Fibroblast of lung (primary cell): Measurements from ENCODE around the gene NEK2. TPM values are rescaled to one million over a fixed set of nuclear protein-coding genes. Genes with fewer than 3 reads are reported as not detected.

Experiments
- DNase-seq, 2 donors: peaks; one replicate each; pipeline versions ENCODE4 v3.0.0 to v3.0.0-alpha.2; 2010; ENCODE audit warnings: low read depth in 2 of 2
- H2AFZ ChIP-seq: 2 replicates; pipeline ENCODE4 v1.5.1; 2012; ENCODE audit warnings: low read length, control low read depth, inconsistent platforms
- H3K27ac ChIP-seq: 2 replicates; pipeline ENCODE4 v1.5.1; 2011; ENCODE audit warnings: low read length, control low read depth; ENCODE audit not compliant: insufficient read depth
- H3K27me3 ChIP-seq: 2 replicates; pipeline ENCODE4 v1.5.1; 2011; ENCODE audit warnings: mild to moderate bottlenecking, low read length; ENCODE audit not compliant: control insufficient read depth, insufficient read depth
- H3K36me3 ChIP-seq: 2 replicates; pipeline ENCODE4 v1.5.1; 2011; ENCODE audit warnings: low read length; ENCODE audit not compliant: control insufficient read depth, insufficient read depth
- H3K4me1 ChIP-seq: 2 replicates; pipeline ENCODE4 v1.5.1; 2011; ENCODE audit warnings: low read length; ENCODE audit not compliant: control insufficient read depth, insufficient read depth; ENCODE audit errors: extremely low read depth
- H3K4me2 ChIP-seq: 2 replicates; pipeline ENCODE4 v1.5.1; 2011; ENCODE audit warnings: low read length, control low read depth; ENCODE audit not compliant: insufficient read depth; ENCODE audit errors: extremely low read depth
- H3K4me3 ChIP-seq, 4 experiments: fragments of 200-600 bp in 1 of 4; sonication (generic) in 1 of 4; replicated peaks in 1 of 4; 2 replicates each; pipeline ENCODE4 v1.5.1; 2011 to 2016; ENCODE audit warnings: low read length in 4 of 4, low read depth in 3 of 4, mild to moderate bottlenecking in 3 of 4, control low read depth in 2 of 4, inconsistent platforms in 1 of 4, mixed read lengths in 1 of 4; ENCODE audit not compliant: insufficient read depth in 1 of 4; ENCODE audit errors: control extremely low read depth in 1 of 4
- H3K79me2 ChIP-seq: 2 replicates; pipeline ENCODE4 v1.5.1; 2012; ENCODE audit warnings: mild to moderate bottlenecking, low read length, inconsistent platforms; ENCODE audit not compliant: control insufficient read depth, insufficient read depth
- H3K9ac ChIP-seq: 2 replicates; pipeline ENCODE4 v1.5.1; 2011; ENCODE audit warnings: mild to moderate bottlenecking, low read length, control low read depth; ENCODE audit not compliant: insufficient read depth
- H3K9me3 ChIP-seq: 2 replicates; pipeline ENCODE4 v1.5.1; 2012; ENCODE audit warnings: low read depth, low read length; ENCODE audit not compliant: control insufficient read depth, insufficient read depth
- H4K20me1 ChIP-seq: 2 replicates; pipeline ENCODE4 v1.5.1; 2011; ENCODE audit warnings: low read length; ENCODE audit not compliant: control insufficient read depth, insufficient read depth; ENCODE audit errors: extremely low read depth
- EZH2 ChIP-seq: IDR thresholded peaks from 2 replicates; pipeline ENCODE4 v1.5.1; 2012; ENCODE audit warnings: low read length, control low read depth, mild to moderate bottlenecking; ENCODE audit errors: missing control alignments
- polyA plus RNA-seq, 2 donors: library from polyadenylated mRNA; depleted of rRNA in 1 of 2; stranded (reverse) in 1 of 2; unstranded in 1 of 2; fragments of >200 nt; gene quantifications; 2 replicates each; pipeline ENCODE4 v1.2.1, GENCODE V29; 2011 to 2012; ENCODE audit warnings: missing spikeins in 1 of 2
- total RNA-seq: library from RNA; depleted of rRNA; stranded (reverse); fragments of >200 nt; gene quantifications from 2 replicates; pipeline ENCODE4 v1.2.1, GENCODE V29; 2014
- TF ChIP-seq, protein P1 (sequence below), 2 donors: IDR thresholded peaks in 1 of 2; conservative IDR thresholded peaks in 1 of 2; 1 replicate in 1 of 2; 2 replicates in 1 of 2; pipeline ENCODE4 v1.5.1; 2011 to 2012; ENCODE audit warnings: low read length in 2 of 2, control low read depth in 1 of 2, inconsistent platforms in 1 of 2, low read depth in 1 of 2, mild to moderate bottlenecking in 1 of 2

Gene NEK2
- total and polyA plus RNA-seq, 2 donors (not counting 1 experiment from before 2014, with no cell fraction given) = 6.8 to 12.7 TPM

DNA sequence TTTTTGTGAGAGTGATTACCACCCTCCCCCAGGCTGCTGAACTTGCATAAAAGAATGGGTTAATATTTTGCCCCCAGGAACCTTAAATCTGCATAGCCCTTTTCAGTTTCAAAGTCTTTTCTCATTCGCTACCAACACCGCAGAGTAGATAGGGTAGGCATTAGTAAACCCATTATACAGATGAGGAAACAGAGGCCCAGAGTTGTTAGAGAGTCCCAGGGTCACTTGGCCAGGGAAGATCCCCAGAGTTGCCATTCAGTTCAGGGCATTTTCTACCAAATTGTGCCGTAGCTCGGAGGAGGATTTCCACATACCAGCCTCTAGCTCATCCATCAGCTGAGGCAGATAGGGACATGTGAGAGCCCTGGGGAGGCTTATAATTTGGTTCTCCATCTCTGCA lies 40.5 kb downstream of the NEK2 start:
- no peaks in the 10 kb centered on the region for H3K9me3 ChIP-seq
- no peaks in the 10 kb centered on the region for H3K27me3 ChIP-seq
- H3K36me3 ChIP-seq = no peaks in the 10 kb centered on the region
- H3K27ac ChIP-seq = no peak overlapping the region
- no peak for DNase-seq
- no peak overlapping the region for H3K4me2 ChIP-seq
- no peak overlapping the region for H3K9ac ChIP-seq
- no peak for TF ChIP-seq EZH2
- TF ChIP-seq, protein P1, sequence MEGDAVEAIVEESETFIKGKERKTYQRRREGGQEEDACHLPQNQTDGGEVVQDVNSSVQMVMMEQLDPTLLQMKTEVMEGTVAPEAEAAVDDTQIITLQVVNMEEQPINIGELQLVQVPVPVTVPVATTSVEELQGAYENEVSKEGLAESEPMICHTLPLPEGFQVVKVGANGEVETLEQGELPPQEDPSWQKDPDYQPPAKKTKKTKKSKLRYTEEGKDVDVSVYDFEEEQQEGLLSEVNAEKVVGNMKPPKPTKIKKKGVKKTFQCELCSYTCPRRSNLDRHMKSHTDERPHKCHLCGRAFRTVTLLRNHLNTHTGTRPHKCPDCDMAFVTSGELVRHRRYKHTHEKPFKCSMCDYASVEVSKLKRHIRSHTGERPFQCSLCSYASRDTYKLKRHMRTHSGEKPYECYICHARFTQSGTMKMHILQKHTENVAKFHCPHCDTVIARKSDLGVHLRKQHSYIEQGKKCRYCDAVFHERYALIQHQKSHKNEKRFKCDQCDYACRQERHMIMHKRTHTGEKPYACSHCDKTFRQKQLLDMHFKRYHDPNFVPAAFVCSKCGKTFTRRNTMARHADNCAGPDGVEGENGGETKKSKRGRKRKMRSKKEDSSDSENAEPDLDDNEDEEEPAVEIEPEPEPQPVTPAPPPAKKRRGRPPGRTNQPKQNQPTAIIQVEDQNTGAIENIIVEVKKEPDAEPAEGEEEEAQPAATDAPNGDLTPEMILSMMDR (conservative IDR thresholded peaks at IDR 0.05 in 1 of 2, IDR thresholded peaks at IDR 0.05 in 1 of 2; ENCODE audit: low read depth in 1 of 2, low read length in 2 of 2) = no peak
- no peaks in the 10 kb centered on the region for H4K20me1 ChIP-seq
- no peaks in the 10 kb centered on the region for H3K79me2 ChIP-seq
- no peak overlapping the region for H2AFZ ChIP-seq
- H3K4me3 ChIP-seq = no peak overlapping the region
- peaks cover 11% of the 10 kb centered on the region for H3K4me1 ChIP-seq

DNA sequence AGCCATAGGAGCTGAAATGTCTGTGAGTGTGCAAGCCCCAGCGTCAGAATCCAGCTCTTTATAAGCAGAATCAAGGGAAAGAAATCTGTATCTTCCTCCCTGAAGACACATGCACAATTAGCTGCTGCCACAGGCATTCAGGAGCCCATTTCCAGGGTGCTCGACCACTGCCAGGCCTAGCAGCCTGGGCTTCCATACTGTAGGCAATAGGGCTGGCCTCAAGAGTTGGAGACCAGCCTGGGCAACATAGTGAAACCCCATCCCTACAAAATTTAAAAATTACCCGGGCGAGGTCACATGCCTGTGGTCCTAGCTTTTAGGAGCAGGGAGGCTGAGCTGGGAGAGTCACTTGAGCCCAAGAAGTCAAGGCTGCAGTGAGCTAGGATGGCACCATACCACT lies 41.0 kb downstream of the NEK2 start:
- Histone ChIP-seq H3K4me3 (no peak overlapping the region), H3K27me3 (no peaks in the 10 kb centered on the region), H3K9me3 (no peaks in the 10 kb centered on the region), H3K4me2 (no peak overlapping the region), H3K27ac (no peak overlapping the region), H3K9ac (no peak overlapping the region), H3K79me2 (no peaks in the 10 kb centered on the region), H2AFZ (no peak overlapping the region), H3K36me3 (no peaks in the 10 kb centered on the region), H4K20me1 (no peaks in the 10 kb centered on the region), H3K4me1 (peaks cover 11% of the 10 kb centered on the region)
- TF ChIP-seq, protein P1 (conservative IDR thresholded peaks at IDR 0.05 in 1 of 2, IDR thresholded peaks at IDR 0.05 in 1 of 2; ENCODE audit: low read depth in 1 of 2, low read length in 2 of 2) = no peak
- TF ChIP-seq EZH2 = no peak
- no peak for DNase-seq

DNA sequence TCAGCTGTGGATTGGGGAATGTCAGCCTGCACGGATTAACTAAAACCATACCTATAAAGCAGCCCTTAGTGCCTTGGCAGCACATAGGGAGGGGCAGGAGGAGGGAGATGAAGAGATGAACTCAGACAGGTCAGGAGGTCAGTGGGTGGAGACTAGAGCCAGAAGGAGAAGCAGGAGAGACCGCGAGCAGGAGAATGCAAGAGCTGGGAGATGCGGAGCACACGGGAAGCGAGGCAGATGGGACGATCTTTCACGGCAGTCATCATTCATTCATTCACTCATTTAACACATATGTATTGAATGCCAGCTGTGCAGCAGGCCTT lies 41.9 kb downstream of the NEK2 start:
- no peaks in the 10 kb centered on the region for H3K9me3 ChIP-seq
- H3K36me3 ChIP-seq = no peaks in the 10 kb centered on the region
- H3K9ac ChIP-seq = no peak overlapping the region
- peak in 1 of 2 donors; percentile 39 for DNase-seq
- H3K79me2 ChIP-seq = no peaks in the 10 kb centered on the region
- no peaks in the 10 kb centered on the region for H4K20me1 ChIP-seq
- H3K4me2 ChIP-seq = peak overlapping the region; percentile 42
- peaks cover 11% of the 10 kb centered on the region for H3K4me1 ChIP-seq
- H3K4me3 ChIP-seq = no peak overlapping the region
- TF ChIP-seq EZH2 = no peak
- TF ChIP-seq, protein P1 (conservative IDR thresholded peaks at IDR 0.05 in 1 of 2, IDR thresholded peaks at IDR 0.05 in 1 of 2; ENCODE audit: low read depth in 1 of 2, low read length in 2 of 2) = no peak
- no peak overlapping the region for H2AFZ ChIP-seq
- no peaks in the 10 kb centered on the region for H3K27me3 ChIP-seq
- H3K27ac ChIP-seq = peak overlapping the region; percentile 63
